ENCODE measurements around the gene CRELD1.

CRELD1 gene
- total RNA-seq: 5.0 to 13.7 (median 8.3) reads per million in 3 donors

GRCh38 chr3:9933561-9934234, at the start of gene CRELD1:
TSS of gene CRELD1 (plus strand) at chr3:9933834. CDS start at chr3:9934439, 605 bp downstream.
- peak within 1 kb of the TSS; percentile 62 for H3K4me3 ChIP-seq (ENCODE audit: insufficient read depth, low read depth, low read length, poor library complexity, severe bottlenecking)
- peaks cover 17% of the 10 kb centered on the region for H3K36me3 ChIP-seq (ENCODE audit: control insufficient read depth, insufficient read depth, low read length)
- peak; percentile 94 to 97 (median 94) for DNase-seq
- H3K27ac ChIP-seq (ENCODE audit: insufficient read depth, low read length, poor library complexity, severe bottlenecking): peak within 1 kb of the TSS; percentile 96
- H3K27me3 ChIP-seq (replicated peaks; ENCODE audit: control insufficient read depth, insufficient read depth, low read length, poor library complexity, severe bottlenecking): no peaks in the 10 kb centered on the region
- H3K4me1 ChIP-seq (ENCODE audit: control insufficient read depth, insufficient read depth, low read length, poor library complexity, severe bottlenecking): peaks cover 33% of the 10 kb centered on the region
- H3K9me3 ChIP-seq (ENCODE audit: control insufficient read depth, low read length): no peaks in the 10 kb centered on the region

GRCh38 chr3:9884555-9885165, 49.0 kb upstream of the CRELD1 start:
- no peak overlapping the region for H3K4me3 ChIP-seq (ENCODE audit: insufficient read depth, low read depth, low read length, poor library complexity, severe bottlenecking)
- no peaks in the 10 kb centered on the region for H3K36me3 ChIP-seq (ENCODE audit: control insufficient read depth, insufficient read depth, low read length)
- no peaks in the 10 kb centered on the region for H3K9me3 ChIP-seq (ENCODE audit: control insufficient read depth, low read length)
- DNase-seq: no peak
- no peak overlapping the region for H3K27ac ChIP-seq (ENCODE audit: insufficient read depth, low read length, poor library complexity, severe bottlenecking)
- H3K4me1 ChIP-seq (ENCODE audit: control insufficient read depth, insufficient read depth, low read length, poor library complexity, severe bottlenecking): no peaks in the 10 kb centered on the region
- H3K27me3 ChIP-seq (replicated peaks; ENCODE audit: control insufficient read depth, insufficient read depth, low read length, poor library complexity, severe bottlenecking): no peaks in the 10 kb centered on the region

GRCh38 chr3:9886328-9886727, 47.3 kb upstream of the CRELD1 start:
- Histone ChIP-seq H3K9me3 (ENCODE audit: control insufficient read depth, low read length) (no peaks in the 10 kb centered on the region), H3K27ac (ENCODE audit: insufficient read depth, low read length, poor library complexity, severe bottlenecking) (no peak overlapping the region), H3K4me3 (ENCODE audit: insufficient read depth, low read depth, low read length, poor library complexity, severe bottlenecking) (no peak overlapping the region), H3K27me3 (replicated peaks; ENCODE audit: control insufficient read depth, insufficient read depth, low read length, poor library complexity, severe bottlenecking) (no peaks in the 10 kb centered on the region), H3K36me3 (ENCODE audit: control insufficient read depth, insufficient read depth, low read length) (no peaks in the 10 kb centered on the region), H3K4me1 (ENCODE audit: control insufficient read depth, insufficient read depth, low read length, poor library complexity, severe bottlenecking) (peaks cover 5% of the 10 kb centered on the region)
- DNase-seq: no peak

GRCh38 chr3:9887480-9887879, 46.2 kb upstream of the CRELD1 start:
- H3K4me1 ChIP-seq (ENCODE audit: control insufficient read depth, insufficient read depth, low read length, poor library complexity, severe bottlenecking): peaks cover 6% of the 10 kb centered on the region
- DNase-seq: no peak
- H3K27me3 ChIP-seq (replicated peaks; ENCODE audit: control insufficient read depth, insufficient read depth, low read length, poor library complexity, severe bottlenecking): no peaks in the 10 kb centered on the region
- H3K9me3 ChIP-seq (ENCODE audit: control insufficient read depth, low read length): no peaks in the 10 kb centered on the region
- H3K4me3 ChIP-seq (ENCODE audit: insufficient read depth, low read depth, low read length, poor library complexity, severe bottlenecking): no peak overlapping the region
- H3K36me3 ChIP-seq (ENCODE audit: control insufficient read depth, insufficient read depth, low read length): no peaks in the 10 kb centered on the region
- no peak overlapping the region for H3K27ac ChIP-seq (ENCODE audit: insufficient read depth, low read length, poor library complexity, severe bottlenecking)

- no peak overlapping the region for H3K27ac ChIP-seq (ENCODE audit: insufficient read depth, low read length, poor library complexity, severe bottlenecking)
- peaks cover 9% of the 10 kb centered on the region for H3K36me3 ChIP-seq (ENCODE audit: control insufficient read depth, insufficient read depth, low read length)
- DNase-seq: no peak
- H3K4me1 ChIP-seq (ENCODE audit: control insufficient read depth, insufficient read depth, low read length, poor library complexity, severe bottlenecking): peaks cover 6% of the 10 kb centered on the region
- H3K4me3 ChIP-seq (ENCODE audit: insufficient read depth, low read depth, low read length, poor library complexity, severe bottlenecking): no peak overlapping the region
- no peaks in the 10 kb centered on the region for H3K9me3 ChIP-seq (ENCODE audit: control insufficient read depth, low read length)
- H3K27me3 ChIP-seq (replicated peaks; ENCODE audit: control insufficient read depth, insufficient read depth, low read length, poor library complexity, severe bottlenecking): no peaks in the 10 kb centered on the region
Measured at GRCh38 chr3:9888540-9888939, 45.1 kb upstream of the CRELD1 start.

GRCh38 chr3:9889405-9889804, 44.2 kb upstream of the CRELD1 start:
- Histone ChIP-seq H3K9me3 (ENCODE audit: control insufficient read depth, low read length) (no peaks in the 10 kb centered on the region), H3K27me3 (replicated peaks; ENCODE audit: control insufficient read depth, insufficient read depth, low read length, poor library complexity, severe bottlenecking) (no peaks in the 10 kb centered on the region), H3K36me3 (ENCODE audit: control insufficient read depth, insufficient read depth, low read length) (peaks cover 10% of the 10 kb centered on the region), H3K4me3 (ENCODE audit: insufficient read depth, low read depth, low read length, poor library complexity, severe bottlenecking) (no peak overlapping the region), H3K4me1 (ENCODE audit: control insufficient read depth, insufficient read depth, low read length, poor library complexity, severe bottlenecking) (peaks cover 6% of the 10 kb centered on the region), H3K27ac (ENCODE audit: insufficient read depth, low read length, poor library complexity, severe bottlenecking) (no peak overlapping the region)
- DNase-seq: no peak

GRCh38 chr3:9890249-9891071, 43.2 kb upstream of the CRELD1 start, which contains the start of gene JAGN1:
TSS of gene JAGN1 (plus strand) at chr3:9890610. CDS start at chr3:9890723, 113 bp downstream.
- H3K4me1 ChIP-seq (ENCODE audit: control insufficient read depth, insufficient read depth, low read length, poor library complexity, severe bottlenecking): peaks cover 11% of the 10 kb centered on the region
- no peaks in the 10 kb centered on the region for H3K9me3 ChIP-seq (ENCODE audit: control insufficient read depth, low read length)
- DNase-seq: peak; percentile 86 to 87 (median 86)

GRCh38 chr3:9891072-9891622, 42.5 kb upstream of the CRELD1 start:
- H3K9me3 ChIP-seq (ENCODE audit: control insufficient read depth, low read length): no peaks in the 10 kb centered on the region
- H3K27me3 ChIP-seq (replicated peaks; ENCODE audit: control insufficient read depth, insufficient read depth, low read length, poor library complexity, severe bottlenecking): no peaks in the 10 kb centered on the region
- H3K36me3 ChIP-seq (ENCODE audit: control insufficient read depth, insufficient read depth, low read length): peaks cover 10% of the 10 kb centered on the region
- H3K4me1 ChIP-seq (ENCODE audit: control insufficient read depth, insufficient read depth, low read length, poor library complexity, severe bottlenecking): peaks cover 11% of the 10 kb centered on the region
- H3K4me3 ChIP-seq (ENCODE audit: insufficient read depth, low read depth, low read length, poor library complexity, severe bottlenecking): peak overlapping the region; percentile 94
- DNase-seq: no peak
- H3K27ac ChIP-seq (ENCODE audit: insufficient read depth, low read length, poor library complexity, severe bottlenecking): peak overlapping the region; percentile 100

More at GRCh38 chr3:9890249-9891071, 43.2 kb upstream of the CRELD1 start, which contains the start of gene JAGN1:
- Histone ChIP-seq H3K4me3 (ENCODE audit: insufficient read depth, low read depth, low read length, poor library complexity, severe bottlenecking) (peak within 1 kb of the TSS; percentile 94), H3K27ac (ENCODE audit: insufficient read depth, low read length, poor library complexity, severe bottlenecking) (peak within 1 kb of the TSS; percentile 100), H3K36me3 (ENCODE audit: control insufficient read depth, insufficient read depth, low read length) (peaks cover 10% of the 10 kb centered on the region), H3K27me3 (replicated peaks; ENCODE audit: control insufficient read depth, insufficient read depth, low read length, poor library complexity, severe bottlenecking) (no peaks in the 10 kb centered on the region)

GRCh38 chr3:9893739-9894138, 39.9 kb upstream of the CRELD1 start:
- Histone ChIP-seq H3K36me3 (ENCODE audit: control insufficient read depth, insufficient read depth, low read length) (peaks cover 10% of the 10 kb centered on the region), H3K9me3 (ENCODE audit: control insufficient read depth, low read length) (no peaks in the 10 kb centered on the region), H3K4me3 (ENCODE audit: insufficient read depth, low read depth, low read length, poor library complexity, severe bottlenecking) (no peak overlapping the region), H3K27me3 (replicated peaks; ENCODE audit: control insufficient read depth, insufficient read depth, low read length, poor library complexity, severe bottlenecking) (no peaks in the 10 kb centered on the region), H3K27ac (ENCODE audit: insufficient read depth, low read length, poor library complexity, severe bottlenecking) (no peak overlapping the region), H3K4me1 (ENCODE audit: control insufficient read depth, insufficient read depth, low read length, poor library complexity, severe bottlenecking) (peaks cover 11% of the 10 kb centered on the region)
- DNase-seq: no peak

All from effector memory CD4-positive, alpha-beta T cell (primary cell).